HG02763 (cell line): ENCODE data around the gene RASAL2.

Experiments used
- ATAC-seq: cut with Tn5 transposase; IDR thresholded peaks from one replicate; pipeline ENCODE4 v1.9.1; 2021; ENCODE audit warnings: mild to moderate bottlenecking, moderate library complexity; ENCODE audit not compliant: unreplicated experiment

Gene RASAL2

GRCh38 chr1:178483251-178483957, 389.5 kb downstream of the RASAL2 start:
- no peak for ATAC-seq

GRCh38 chr1:178484698-178485225, 390.9 kb downstream of the RASAL2 start:
- ATAC-seq: no peak

GRCh38 chr1:178485541-178485981, 391.7 kb downstream of the RASAL2 start:
- ATAC-seq: no peak

GRCh38 chr1:178486100-178487069, 392.5 kb downstream of the RASAL2 start:
- ATAC-seq: no peak

GRCh38 chr1:178487070-178487615, 393.2 kb downstream of the RASAL2 start:
- ATAC-seq: no peak

- ATAC-seq: no peak
Measured at GRCh38 chr1:178488393-178488792, 394.5 kb downstream of the RASAL2 start.

GRCh38 chr1:178489399-178489798, 395.5 kb downstream of the RASAL2 start:
- no peak for ATAC-seq

- ATAC-seq: no peak
Measured at GRCh38 chr1:178490136-178490535, 396.2 kb downstream of the RASAL2 start.

- no peak for ATAC-seq
Measured at GRCh38 chr1:178490967-178491366, 397.1 kb downstream of the RASAL2 start.

- no peak for ATAC-seq
Measured at GRCh38 chr1:178491721-178492120, 397.8 kb downstream of the RASAL2 start.

GRCh38 chr1:178492341-178492740, 398.4 kb downstream of the RASAL2 start:
- no peak for ATAC-seq

GRCh38 chr1:178493301-178493741, 399.4 kb downstream of the RASAL2 start:
- ATAC-seq: no peak

- ATAC-seq: no peak
Measured at GRCh38 chr1:178494569-178494971, 400.7 kb downstream of the RASAL2 start.

- ATAC-seq: no peak
Measured at GRCh38 chr1:178495158-178495557, 401.3 kb downstream of the RASAL2 start.

- no peak for ATAC-seq
Measured at GRCh38 chr1:178495741-178496409, 402.0 kb downstream of the RASAL2 start.

- no peak for ATAC-seq
Measured at GRCh38 chr1:178496410-178497135, 402.7 kb downstream of the RASAL2 start, which contains the start of gene CLEC20A. CLEC20A (minus strand) TSS chr1:178496964; CDS start chr1:178496939, 25 bp downstream.

GRCh38 chr1:178497903-178498478, 404.1 kb downstream of the RASAL2 start:
- ATAC-seq: no peak

GRCh38 chr1:178498896-178499675, 405.2 kb downstream of the RASAL2 start:
- no peak for ATAC-seq
